WERI-Rb-1 (cell line): Measurements from ENCODE around the gene TRIM36.

ENCODE experiments used
- DNase-seq: peaks from one replicate; pipeline ENCODE4 v3.0.0-alpha.2; 2020
- H3K27ac ChIP-seq: fragments of 250-450 bp; sonication (Bioruptor Pico); 2 replicates; pipeline ENCODE4 v1.5.1; 2020; ENCODE audit warnings: mild to moderate bottlenecking, moderate library complexity
- H3K27me3 ChIP-seq: fragments of 250-450 bp; sonication (Bioruptor Pico); 2 replicates; pipeline ENCODE4 v1.5.1; 2021; ENCODE audit warnings: mild to moderate bottlenecking, low read depth, moderate library complexity; ENCODE audit not compliant: insufficient read depth, severe bottlenecking
- H3K36me3 ChIP-seq: fragments of 250-450 bp; sonication (Bioruptor Pico); 2 replicates; pipeline ENCODE4 v1.5.1; 2020; ENCODE audit warnings: mild to moderate bottlenecking, moderate library complexity
- H3K4me3 ChIP-seq: 2 replicates; pipeline ENCODE4 v1.5.1; 2011; ENCODE audit warnings: low read depth, mild to moderate bottlenecking, control low read depth, low read length
- H3K9me3 ChIP-seq: fragments of 250-450 bp; sonication (Bioruptor Pico); 2 replicates; pipeline ENCODE4 v1.5.1; 2021; ENCODE audit warnings: mild to moderate bottlenecking, moderate library complexity; ENCODE audit not compliant: severe bottlenecking
- TF ChIP-seq, protein P1 (sequence below): IDR thresholded peaks from 2 replicates; pipeline ENCODE4 v1.5.1; 2011; ENCODE audit warnings: low read depth, mild to moderate bottlenecking, control low read depth, inconsistent platforms, low read length

TRIM36 gene

DNA sequence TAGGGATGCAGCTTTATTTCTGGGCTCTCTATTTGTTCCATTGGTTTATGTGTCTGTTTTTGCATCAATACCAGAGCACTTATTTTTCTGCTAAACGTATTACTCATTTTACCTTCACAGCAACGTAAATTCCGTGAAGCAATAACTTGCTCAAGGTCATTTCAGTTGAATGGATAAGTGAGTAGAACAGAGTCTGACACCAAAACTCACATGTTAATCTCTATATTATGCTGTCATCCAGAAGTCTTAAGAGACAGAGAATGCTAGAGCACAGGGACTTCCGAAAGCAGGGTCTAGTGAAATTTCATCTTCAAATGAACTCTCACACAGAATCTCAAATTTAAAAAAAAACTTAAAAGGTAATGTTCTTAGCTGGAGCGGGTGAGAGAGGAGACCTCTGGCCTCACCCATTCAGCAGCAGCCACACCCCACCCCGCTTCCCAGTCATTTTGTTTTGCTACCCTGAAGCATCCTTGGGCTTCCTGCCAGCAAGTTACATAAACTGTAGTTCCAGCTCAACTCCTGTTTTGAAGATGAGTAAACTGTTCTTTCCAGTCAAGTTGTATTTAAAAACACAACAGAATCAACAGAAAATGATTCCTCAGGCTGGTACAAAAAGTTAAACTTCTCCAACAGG, 69.3 kb downstream of the TRIM36 start:
- H3K9me3 ChIP-seq = no peaks in the 10 kb centered on the region
- H3K27ac ChIP-seq = no peak overlapping the region
- H3K36me3 ChIP-seq = no peaks in the 10 kb centered on the region
- no peak overlapping the region for H3K4me3 ChIP-seq
- H3K27me3 ChIP-seq = no peaks in the 10 kb centered on the region
- DNase-seq = no peak
- TF ChIP-seq, protein P1, sequence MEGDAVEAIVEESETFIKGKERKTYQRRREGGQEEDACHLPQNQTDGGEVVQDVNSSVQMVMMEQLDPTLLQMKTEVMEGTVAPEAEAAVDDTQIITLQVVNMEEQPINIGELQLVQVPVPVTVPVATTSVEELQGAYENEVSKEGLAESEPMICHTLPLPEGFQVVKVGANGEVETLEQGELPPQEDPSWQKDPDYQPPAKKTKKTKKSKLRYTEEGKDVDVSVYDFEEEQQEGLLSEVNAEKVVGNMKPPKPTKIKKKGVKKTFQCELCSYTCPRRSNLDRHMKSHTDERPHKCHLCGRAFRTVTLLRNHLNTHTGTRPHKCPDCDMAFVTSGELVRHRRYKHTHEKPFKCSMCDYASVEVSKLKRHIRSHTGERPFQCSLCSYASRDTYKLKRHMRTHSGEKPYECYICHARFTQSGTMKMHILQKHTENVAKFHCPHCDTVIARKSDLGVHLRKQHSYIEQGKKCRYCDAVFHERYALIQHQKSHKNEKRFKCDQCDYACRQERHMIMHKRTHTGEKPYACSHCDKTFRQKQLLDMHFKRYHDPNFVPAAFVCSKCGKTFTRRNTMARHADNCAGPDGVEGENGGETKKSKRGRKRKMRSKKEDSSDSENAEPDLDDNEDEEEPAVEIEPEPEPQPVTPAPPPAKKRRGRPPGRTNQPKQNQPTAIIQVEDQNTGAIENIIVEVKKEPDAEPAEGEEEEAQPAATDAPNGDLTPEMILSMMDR = no peak

DNA sequence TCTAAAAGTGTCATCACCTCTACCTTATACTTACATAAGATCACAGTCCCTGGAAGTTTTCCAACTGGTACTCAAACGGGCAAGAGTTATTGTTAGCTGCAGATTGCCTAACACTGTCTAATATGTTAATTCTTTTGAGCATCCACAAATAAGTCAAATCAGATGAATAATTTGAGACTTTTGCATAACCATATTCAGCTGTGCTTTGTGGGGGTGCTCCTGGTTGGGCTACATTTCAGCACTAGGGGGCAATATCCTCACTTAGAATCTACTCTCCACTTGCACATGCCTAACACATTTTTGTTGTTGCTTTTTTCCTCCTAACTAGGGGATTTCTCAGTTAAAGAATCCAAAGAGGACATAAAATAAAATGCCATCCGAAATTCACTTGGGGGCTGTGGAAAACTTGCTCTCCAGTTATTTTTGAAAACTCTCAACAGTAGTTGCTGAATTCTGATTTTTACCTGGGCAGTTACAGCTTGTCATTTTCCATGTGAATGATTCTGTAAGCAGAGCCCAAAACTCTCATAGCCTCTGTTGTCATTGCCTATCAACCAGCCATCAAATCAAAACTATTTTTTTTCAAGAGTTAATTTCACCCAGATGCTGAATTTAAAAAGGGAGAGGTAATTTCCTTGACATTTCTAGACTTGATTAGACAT, 71.5 kb downstream of the TRIM36 start:
- no peak overlapping the region for H3K4me3 ChIP-seq
- DNase-seq = peak; percentile 38

DNA sequence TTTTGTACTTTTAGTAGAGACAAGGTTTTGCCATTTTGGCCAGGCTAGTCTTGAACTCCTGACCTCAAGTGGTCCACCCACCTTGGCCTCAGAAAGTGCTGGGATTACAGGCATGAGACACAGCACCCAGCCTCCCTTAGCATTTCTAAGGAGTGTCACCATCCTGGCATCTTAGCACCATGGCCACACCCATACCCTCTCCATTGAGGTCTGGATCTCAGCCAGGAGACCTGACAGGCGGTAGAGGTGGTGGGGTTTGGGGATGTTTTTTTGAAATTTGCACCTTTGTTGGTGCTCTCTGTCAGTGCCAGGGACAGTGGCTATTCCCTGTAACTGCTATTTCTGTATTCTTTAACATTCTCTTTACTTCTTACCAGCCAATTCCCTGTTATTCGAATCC, 72.5 kb downstream of the TRIM36 start:
- no peak for DNase-seq
- Histone ChIP-seq H3K27ac (no peak overlapping the region), H3K9me3 (no peaks in the 10 kb centered on the region), H3K4me3 (no peak overlapping the region), H3K36me3 (no peaks in the 10 kb centered on the region), H3K27me3 (no peaks in the 10 kb centered on the region)
- TF ChIP-seq, protein P1 = no peak

More for the DNA sequence above, 71.5 kb downstream of the TRIM36 start:
- Histone ChIP-seq H3K9me3 (no peaks in the 10 kb centered on the region), H3K27me3 (no peaks in the 10 kb centered on the region), H3K36me3 (no peaks in the 10 kb centered on the region), H3K27ac (no peak overlapping the region)
- TF ChIP-seq, protein P1 = peak; percentile 78

DNA sequence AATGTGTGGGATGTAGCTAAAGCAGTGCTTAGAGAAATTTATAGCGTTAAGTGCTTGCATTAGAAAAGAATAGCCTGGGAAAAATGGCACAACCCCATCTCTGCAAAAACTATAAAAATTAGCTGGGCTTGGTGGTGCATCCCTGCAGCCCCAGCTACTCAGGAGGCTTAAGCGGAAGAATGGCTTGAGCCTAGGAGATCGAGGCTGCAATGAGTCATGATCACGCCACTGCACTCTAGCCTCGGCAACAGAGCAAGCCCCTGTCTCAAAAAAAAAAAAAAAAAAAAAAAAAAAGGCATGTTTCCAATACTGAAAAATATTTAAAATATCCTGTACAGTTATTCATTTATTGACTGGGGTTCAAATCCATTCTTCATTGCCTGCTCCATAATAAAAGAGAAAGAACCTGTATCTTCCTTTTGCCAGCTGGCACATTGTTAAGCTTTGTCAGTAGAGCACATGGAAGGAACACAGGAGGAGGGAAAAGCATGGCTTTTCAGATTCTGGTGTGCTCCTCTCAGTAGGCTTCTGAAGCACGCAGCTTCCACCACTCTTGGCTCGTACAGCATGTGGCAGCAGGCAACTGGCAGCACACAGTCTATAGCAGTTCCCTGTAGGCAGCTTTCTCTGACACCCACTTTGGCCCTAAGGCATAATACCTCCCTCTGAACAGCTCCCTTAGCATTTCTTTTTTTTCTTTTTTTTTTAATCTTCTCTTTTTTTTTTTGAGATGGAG, 73.5 kb downstream of the TRIM36 start:
- Histone ChIP-seq H3K9me3 (no peaks in the 10 kb centered on the region), H3K27ac (peak overlapping the region; percentile 24; the same call in 1 of the 2 replicates), H3K27me3 (no peaks in the 10 kb centered on the region), H3K36me3 (no peaks in the 10 kb centered on the region), H3K4me3 (peak overlapping the region; percentile 10; the same call in 1 of the 2 replicates)
- peak; percentile 65 for DNase-seq
- TF ChIP-seq, protein P1 = no peak

DNA sequence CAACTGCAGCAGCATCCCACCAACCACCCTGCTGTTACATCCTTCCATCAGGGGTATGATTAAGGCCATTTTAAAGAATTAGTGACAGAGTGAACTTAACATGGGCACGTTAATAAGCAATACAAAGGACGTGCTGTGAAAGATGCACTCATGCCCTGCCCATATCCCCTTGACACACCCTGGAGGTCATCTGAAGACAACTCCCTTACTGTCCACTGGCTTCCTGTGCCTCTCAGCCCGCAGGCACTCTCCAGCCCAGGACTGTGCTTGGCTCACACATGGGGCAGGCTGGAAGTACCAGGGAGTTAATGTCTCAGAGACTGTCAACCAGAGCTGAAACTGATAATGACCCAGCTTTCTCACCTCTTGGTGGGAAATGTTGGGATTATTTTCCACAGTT, 81.8 kb downstream of the TRIM36 start:
- no peaks in the 10 kb centered on the region for H3K27me3 ChIP-seq
- H3K27ac ChIP-seq = no peak overlapping the region
- no peak overlapping the region for H3K4me3 ChIP-seq
- H3K9me3 ChIP-seq = no peaks in the 10 kb centered on the region
- TF ChIP-seq, protein P1 = no peak
- no peak for DNase-seq
- no peaks in the 10 kb centered on the region for H3K36me3 ChIP-seq
